Endothelial cell of umbilical vein (primary cell): ENCODE data around the gene TRAPPC11.

Experiments
- CTCF ChIP-seq, 2 donors: IDR thresholded peaks; 1 replicate in 1 of 2; 2 replicates in 1 of 2; pipeline ENCODE4 v1.5.1; 2011; ENCODE audit warnings: low read length in 2 of 2, mild to moderate bottlenecking in 2 of 2, moderate library complexity in 2 of 2, control low read depth in 1 of 2, inconsistent platforms in 1 of 2, low read depth in 1 of 2; ENCODE audit not compliant: insufficient read depth in 1 of 2; ENCODE audit errors: extremely low read depth in 1 of 2
- EZH2 ChIP-seq: IDR thresholded peaks from 2 replicates; pipeline ENCODE4 v1.6.1; 2012; ENCODE audit warnings: borderline replicate concordance, low read depth, mild to moderate bottlenecking, moderate library complexity, low read length, inconsistent platforms; ENCODE audit not compliant: severe bottlenecking
- FOS ChIP-seq: IDR thresholded peaks from 2 replicates; pipeline ENCODE4 v1.6.1; 2011; ENCODE audit warnings: mild to moderate bottlenecking, low read length, moderate library complexity, borderline replicate concordance; ENCODE audit not compliant: insufficient read depth
- GATA2 ChIP-seq: IDR thresholded peaks from 2 replicates; pipeline ENCODE4 v1.7.0; 2011; ENCODE audit warnings: low read depth, mild to moderate bottlenecking, moderate library complexity, mixed read lengths, low read length; ENCODE audit not compliant: insufficient read length, insufficient read depth
- JUN ChIP-seq: IDR thresholded peaks from 2 replicates; pipeline ENCODE4 v1.6.1; 2011; ENCODE audit warnings: borderline replicate concordance, low read depth; ENCODE audit not compliant: insufficient read length, insufficient read depth
- MAX ChIP-seq: IDR thresholded peaks from 2 replicates; pipeline ENCODE4 v1.6.1; 2011; ENCODE audit not compliant: insufficient read depth, insufficient read length
- MYC ChIP-seq: IDR thresholded peaks from one replicate; pipeline ENCODE4 v1.6.1; 2011; ENCODE audit warnings: mild to moderate bottlenecking, low read depth, low read length
- POLR2A ChIP-seq: IDR thresholded peaks from 2 replicates; pipeline ENCODE4 v1.6.1; 2012; ENCODE audit warnings: low read depth, mild to moderate bottlenecking, control low read depth, low read length
- POLR2AphosphoS5 ChIP-seq: IDR thresholded peaks from 2 replicates; pipeline ENCODE4 v1.6.1; 2012; ENCODE audit warnings: low read depth, mild to moderate bottlenecking, control low read depth, low read length, moderate library complexity; ENCODE audit not compliant: insufficient read depth

- TF ChIP-seq POLR2A (no peak), EZH2 (no peak), POLR2AphosphoS5 (no peak), CTCF (IDR thresholded peaks at IDR 0.05; ENCODE audit: extremely low read depth in 1 of 2, insufficient read depth in 1 of 2, low read depth in 1 of 2, low read length in 2 of 2) (no peak), MAX (no peak), JUN (no peak), GATA2 (no peak), FOS (no peak), MYC (no peak)
Observed at GRCh38 chr4:183635321-183635720, 23.8 kb upstream of the TRAPPC11 start.
